ENCODE results near the gene ENG. TPM values are rescaled to one million over a fixed set of nuclear protein-coding genes. Genes with fewer than 3 reads are reported as not detected.
A peak's percentile ranks its signal among the peaks of the same experiment; 100 is the strongest.

ENG gene
- total and polyA plus RNA-seq, 2 of the 8 experiments (the other 6 are each of a cell fraction or from before 2014, with no cell fraction given) = 1.8 to 4.4 TPM

DNA sequence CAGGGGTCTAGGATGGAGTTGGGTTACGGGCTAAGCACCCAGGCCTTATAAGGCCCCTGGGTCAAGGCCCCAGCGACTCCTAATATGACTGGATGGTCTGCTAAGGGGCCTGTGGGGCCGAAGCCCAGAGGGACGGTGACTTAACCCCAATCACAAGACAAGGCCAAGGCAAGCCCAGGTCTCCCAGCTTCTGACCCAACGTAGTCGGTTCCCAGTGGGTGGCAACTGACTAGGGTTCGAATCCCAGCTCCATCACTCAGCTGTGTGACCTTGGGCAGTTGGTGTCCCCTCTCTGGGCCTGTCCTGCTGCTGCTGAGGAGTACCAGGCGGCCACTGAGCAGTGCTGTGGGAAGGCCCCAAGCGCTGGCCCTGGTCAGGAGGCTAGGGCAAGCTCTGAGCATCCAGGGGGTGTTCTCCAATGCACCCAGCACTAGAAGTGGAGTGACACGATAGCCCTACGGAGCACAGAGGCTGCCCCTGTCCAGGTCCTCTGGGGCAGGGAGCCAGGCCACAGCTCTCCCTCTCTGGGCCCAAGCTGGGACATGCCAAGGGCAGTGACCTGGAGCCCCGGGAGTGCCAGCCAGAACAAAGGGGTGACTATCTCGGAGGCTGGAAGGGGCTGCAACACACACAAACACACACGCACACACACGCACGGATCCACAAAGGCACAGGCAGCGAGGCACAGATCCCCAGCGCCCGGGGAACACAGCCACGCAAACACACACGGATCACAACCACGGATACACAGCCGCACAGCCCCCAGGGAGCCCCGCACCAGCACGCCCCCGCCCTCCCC is 22.5 kb upstream of the ENG start:
- Histone ChIP-seq H3K23ac (ENCODE audit: insufficient read length) (no peak overlapping the region), H3K56ac (replicated peaks; ENCODE audit: insufficient read length, low read depth, low read length) (peak overlapping the region; percentile 53), H3K4me2 (ENCODE audit: insufficient read depth in 1 of 2, low read depth in 2 of 2, low read length in 2 of 2) (peak overlapping the region; percentile 72 to 79), H3K79me1 (ENCODE audit: low read depth, low read length) (no peaks in the 10 kb centered on the region), H3K9ac (replicated peaks in 1 of 4; ENCODE audit: extremely low read depth in 1 of 4, low read depth in 3 of 4, low read length in 3 of 4) (no peak overlapping the region), H2BK12ac (ENCODE audit: low read depth, low read length) (peak overlapping the region; percentile 50; the same call in 1 of the 2 replicates), H3K36me3 (ENCODE audit: control insufficient read depth in 2 of 4, insufficient read depth in 4 of 4, low read length in 3 of 4) (no peaks in the 10 kb centered on the region), H3K23me2 (ENCODE audit: low read depth, low read length) (peaks cover 7% of the 10 kb centered on the region; the same call in 1 of the 2 replicates), H2BK20ac (ENCODE audit: low read length) (no peak overlapping the region), H4K20me1 (replicated peaks in 1 of 2; ENCODE audit: control insufficient read depth in 1 of 2, insufficient read depth in 2 of 2, low read length in 2 of 2) (peaks cover 0 to 1% of the 10 kb centered on the region in 2 experiments), H3K18ac (ENCODE audit: extremely low read depth, low read length) (peak overlapping the region; percentile 3; the same call in 1 of the 2 replicates), H3K79me2 (ENCODE audit: control insufficient read depth in 1 of 2, insufficient read depth in 2 of 2, low read length in 2 of 2) (no peaks in the 10 kb centered on the region), H2BK5ac (ENCODE audit: low read depth, low read length) (no peak overlapping the region), H3K4ac (replicated peaks; ENCODE audit: insufficient read length, low read depth, low read length) (peak overlapping the region; percentile 72), H3K27me3 (replicated peaks in 1 of 4; ENCODE audit: control insufficient read depth in 3 of 4, extremely low read depth in 1 of 4, insufficient read depth in 3 of 4, low read length in 3 of 4) (no peaks in the 10 kb centered on the region), H2BK120ac (replicated peaks; ENCODE audit: low read depth, low read length) (no peak overlapping the region), H2AK5ac (ENCODE audit: low read depth, low read length) (peak overlapping the region; percentile 0; the same call in 1 of the 2 replicates), H4K8ac (ENCODE audit: extremely low read depth, insufficient read depth, low read length) (no peak overlapping the region), H4K91ac (replicated peaks; ENCODE audit: insufficient read length, low read length) (peak overlapping the region; percentile 84), H3K14ac (ENCODE audit: insufficient read length) (no peak overlapping the region), H3K4me1 (replicated peaks in 1 of 4; ENCODE audit: control insufficient read depth in 3 of 4, insufficient read depth in 4 of 4, low read length in 3 of 4) (peaks cover 0 to 10% (median 7%) of the 10 kb centered on the region in 4 experiments; a peak in 6 of 7 replicates), H3K4me3 (ENCODE audit: extremely low read depth in 1 of 4, insufficient read depth in 2 of 4, low read depth in 3 of 4, low read length in 4 of 4) (peak overlapping the region; percentile 11 to 66 (median 40)), H2BK15ac (ENCODE audit: low read length) (peak overlapping the region; percentile 46; the same call in 1 of the 2 replicates), H3K9me3 (ENCODE audit: insufficient read depth in 2 of 2, low read depth in 1 of 2, low read length in 1 of 2) (no peaks in the 10 kb centered on the region), H4K5ac (ENCODE audit: insufficient read length, low read depth, low read length) (no peak overlapping the region), H3K27ac (ENCODE audit: low read depth, low read length) (no peak overlapping the region), H2AFZ (ENCODE audit: low read length) (peak overlapping the region; percentile 96)
- POLR2A ChIA-PET (ENCODE audit: partially characterized antibody) = interaction anchor here (0.6 to 2.0 kb wide), 10 partner anchors 8 to 111 kb away, joined by 3 to 9 read pairs (median 4); partner anchors contain the start of gene ST6GALNAC6
- DNase-seq (ENCODE audit: low read depth in 1 of 2, low spot score in 2 of 2) (peak in 1 of 2 experiments; percentile 61), FAIRE-seq (no peak)
- CTCF ChIA-PET (ENCODE audit: partially characterized antibody) = interaction anchor here (0.6 to 1.8 kb wide), 11 partner anchors 11 to 163 kb away, joined by 3 to 6 read pairs (median 3); partner anchors contain the start of genes ENG and FPGS
- WGBS, 2 experiments (ENCODE audit: extremely low coverage in 1 of 2, insufficient coverage in 1 of 2, insufficient read length in 1 of 2, insufficient replicate concordance in 2 of 2, low coverage in 1 of 2, low lambda C conversion rate in 2 of 2, missing lambda C conversion rate in 1 of 2) = 71% methylated on average over 14 of the region's 26 CpGs; no CpG with 5 or more reads in 1 of the 2 experiments
- TF ChIP-seq JUND (IDR thresholded peaks at IDR 0.05; ENCODE audit: low read length) (no peak), POLR2A (IDR thresholded peaks at IDR 0.05; ENCODE audit: control extremely low read depth in 1 of 2, low read depth in 2 of 2, low read length in 2 of 2) (no peak), PHF8 (conservative IDR thresholded peaks at IDR 0.05; ENCODE audit: low read depth, low read length) (no peak), ASH2L (IDR thresholded peaks at IDR 0.05; ENCODE audit: low read length) (no peak), BACH1 (IDR thresholded peaks at IDR 0.05; ENCODE audit: low read length) (no peak), GABPA (IDR thresholded peaks at IDR 0.05; ENCODE audit: borderline replicate concordance, insufficient read depth, low read length) (no peak), EP300 (IDR thresholded peaks at IDR 0.05; ENCODE audit: borderline replicate concordance in 1 of 2, low read depth in 2 of 2, low read length in 2 of 2) (no peak), CREB1 (IDR thresholded peaks at IDR 0.05) (no peak), HDAC2 (IDR thresholded peaks at IDR 0.05; ENCODE audit: borderline replicate concordance in 1 of 2, low read depth in 2 of 2, low read length in 2 of 2) (no peak)
- TF ChIP-seq, protein P1, sequence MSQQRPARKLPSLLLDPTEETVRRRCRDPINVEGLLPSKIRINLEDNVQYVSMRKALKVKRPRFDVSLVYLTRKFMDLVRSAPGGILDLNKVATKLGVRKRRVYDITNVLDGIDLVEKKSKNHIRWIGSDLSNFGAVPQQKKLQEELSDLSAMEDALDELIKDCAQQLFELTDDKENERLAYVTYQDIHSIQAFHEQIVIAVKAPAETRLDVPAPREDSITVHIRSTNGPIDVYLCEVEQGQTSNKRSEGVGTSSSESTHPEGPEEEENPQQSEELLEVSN (IDR thresholded peaks at IDR 0.05) = no peak
